Kidney epithelial cell (primary cell): ENCODE measurements around the gene PYGM. TPM values are rescaled to one million over a fixed set of nuclear protein-coding genes. Genes with fewer than 3 reads are reported as not detected.

Experiments used
- DNase-seq: peaks from one replicate; pipeline ENCODE4 v3.0.0-alpha.2; 2010; ENCODE audit warnings: low read depth
- H3K27me3 ChIP-seq: 2 replicates; pipeline ENCODE4 v1.6.0; 2011; ENCODE audit warnings: low read length; ENCODE audit not compliant: control insufficient read depth, insufficient read depth
- H3K36me3 ChIP-seq: 2 replicates; pipeline ENCODE4 v1.5.1; 2011; ENCODE audit warnings: low read length; ENCODE audit not compliant: control insufficient read depth, insufficient read depth
- H3K4me3 ChIP-seq: 2 replicates; pipeline ENCODE4 v1.5.1; 2011; ENCODE audit warnings: low read depth, mild to moderate bottlenecking, control low read depth, low read length
- total RNA-seq: library from RNA; depleted of rRNA; stranded (reverse); fragments of >200 nt; gene quantifications from 2 replicates; pipeline ENCODE4 v1.2.3, GENCODE V29; 2015
- TF ChIP-seq, protein P1 (sequence below): IDR thresholded peaks from 2 replicates; pipeline ENCODE4 v1.5.1; 2011; ENCODE audit warnings: mild to moderate bottlenecking, moderate library complexity, low read length, control low read depth, inconsistent platforms; ENCODE audit not compliant: insufficient read depth, poor library complexity, severe bottlenecking

The PYGM gene
- total RNA-seq, 1 donor from 2014 or later, result 0.17 TPM

DNA sequence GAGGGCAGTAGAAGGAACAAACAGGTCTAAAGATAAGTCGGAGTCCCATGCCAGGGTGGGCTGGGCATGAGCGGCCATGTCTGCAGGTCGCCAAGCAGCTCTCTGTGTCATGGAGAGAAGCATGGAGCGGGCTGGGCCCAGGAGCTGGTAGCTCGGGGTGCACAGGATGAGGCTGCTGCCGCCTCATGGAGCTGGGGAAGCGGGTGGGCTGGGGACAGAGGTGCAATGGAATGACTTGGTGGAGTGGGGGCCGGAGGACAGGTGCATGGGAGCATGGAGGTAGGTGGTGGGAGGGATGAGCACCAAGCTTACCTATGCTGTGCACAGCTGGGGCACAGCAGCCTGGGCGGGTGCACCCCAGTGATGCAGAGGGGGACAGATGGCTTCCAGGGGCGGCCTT lies 40.4 kb downstream of the PYGM start:
- TF ChIP-seq, protein P1, sequence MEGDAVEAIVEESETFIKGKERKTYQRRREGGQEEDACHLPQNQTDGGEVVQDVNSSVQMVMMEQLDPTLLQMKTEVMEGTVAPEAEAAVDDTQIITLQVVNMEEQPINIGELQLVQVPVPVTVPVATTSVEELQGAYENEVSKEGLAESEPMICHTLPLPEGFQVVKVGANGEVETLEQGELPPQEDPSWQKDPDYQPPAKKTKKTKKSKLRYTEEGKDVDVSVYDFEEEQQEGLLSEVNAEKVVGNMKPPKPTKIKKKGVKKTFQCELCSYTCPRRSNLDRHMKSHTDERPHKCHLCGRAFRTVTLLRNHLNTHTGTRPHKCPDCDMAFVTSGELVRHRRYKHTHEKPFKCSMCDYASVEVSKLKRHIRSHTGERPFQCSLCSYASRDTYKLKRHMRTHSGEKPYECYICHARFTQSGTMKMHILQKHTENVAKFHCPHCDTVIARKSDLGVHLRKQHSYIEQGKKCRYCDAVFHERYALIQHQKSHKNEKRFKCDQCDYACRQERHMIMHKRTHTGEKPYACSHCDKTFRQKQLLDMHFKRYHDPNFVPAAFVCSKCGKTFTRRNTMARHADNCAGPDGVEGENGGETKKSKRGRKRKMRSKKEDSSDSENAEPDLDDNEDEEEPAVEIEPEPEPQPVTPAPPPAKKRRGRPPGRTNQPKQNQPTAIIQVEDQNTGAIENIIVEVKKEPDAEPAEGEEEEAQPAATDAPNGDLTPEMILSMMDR, result no peak
- H3K27me3 ChIP-seq, result peaks cover 83% of the 10 kb centered on the region
- no peak for DNase-seq
- H3K36me3 ChIP-seq, result no peaks in the 10 kb centered on the region
- H3K4me3 ChIP-seq, result no peak overlapping the region

DNA sequence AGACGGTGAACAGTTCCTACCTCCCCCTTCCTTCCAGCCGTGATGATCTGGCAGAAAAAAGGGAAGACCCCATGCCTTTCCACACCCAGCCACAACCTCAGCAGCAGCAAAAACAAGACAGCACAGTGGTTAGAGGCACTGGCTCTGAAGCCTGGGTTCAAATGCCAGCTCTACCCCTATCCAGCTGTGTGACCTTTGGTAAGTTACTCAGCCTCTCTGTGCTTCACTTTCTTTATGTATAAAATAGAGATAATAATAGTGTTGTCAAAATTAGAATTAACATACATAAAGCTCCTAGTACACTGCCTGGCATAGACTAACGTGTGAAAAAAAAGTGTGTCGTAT lies 41.0 kb downstream of the PYGM start:
- peaks cover 83% of the 10 kb centered on the region for H3K27me3 ChIP-seq
- no peak overlapping the region for H3K4me3 ChIP-seq
- no peaks in the 10 kb centered on the region for H3K36me3 ChIP-seq
- no peak for DNase-seq
- TF ChIP-seq, protein P1, result no peak

DNA sequence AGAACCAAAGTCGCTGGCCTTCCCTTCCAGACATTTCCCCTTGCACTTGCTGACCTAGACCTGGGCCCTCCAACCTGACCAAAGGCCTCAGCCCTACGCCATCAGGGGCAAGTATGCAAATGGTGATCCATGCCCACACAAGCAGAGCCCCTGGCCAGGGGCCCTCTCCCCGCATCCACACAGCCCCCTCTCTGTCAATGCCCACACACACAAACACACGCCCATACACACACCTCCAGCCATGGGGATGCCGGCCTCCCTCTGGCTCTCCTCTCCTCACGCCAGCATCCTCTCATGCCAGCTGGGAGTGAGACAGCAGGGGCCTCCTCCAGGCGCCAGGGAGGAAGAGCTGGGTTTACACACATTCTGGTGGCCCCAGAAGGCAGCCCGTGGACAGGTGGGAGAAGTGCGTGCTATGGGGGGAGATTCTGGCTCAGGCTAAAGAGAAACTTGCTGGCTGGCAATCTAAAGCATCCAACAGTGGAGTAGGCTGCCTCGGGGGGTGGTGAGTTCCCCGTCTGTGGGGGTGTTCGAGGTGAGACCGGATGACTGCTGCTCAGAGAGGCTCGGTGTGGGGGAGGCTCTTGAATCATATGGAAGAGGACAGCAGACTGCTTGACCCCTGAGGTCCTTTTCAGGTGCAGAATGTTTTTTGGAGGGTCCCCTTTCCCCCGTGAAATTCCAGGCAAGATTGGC lies 41.5 kb downstream of the PYGM start:
- TF ChIP-seq, protein P1, result no peak
- H3K27me3 ChIP-seq, result peaks cover 82% of the 10 kb centered on the region
- H3K36me3 ChIP-seq, result no peaks in the 10 kb centered on the region

DNA sequence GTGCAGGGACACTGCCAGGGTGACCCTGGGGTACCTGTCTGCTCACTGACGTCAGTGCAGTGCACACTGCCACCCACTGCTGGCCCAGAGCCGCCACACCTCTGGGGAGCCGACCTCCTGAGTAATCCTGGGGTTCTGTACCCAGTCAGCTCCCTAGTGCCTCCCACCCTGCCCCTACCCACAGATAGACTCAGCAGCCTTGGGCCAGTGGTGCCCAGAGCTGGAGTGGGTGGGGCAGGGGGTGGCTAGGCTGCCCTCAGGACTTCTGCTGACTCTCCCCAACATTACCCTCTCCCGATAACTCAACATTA lies 42.6 kb downstream of the PYGM start:
- no peak for DNase-seq
- TF ChIP-seq, protein P1, result no peak
- Histone ChIP-seq H3K36me3 (no peaks in the 10 kb centered on the region), H3K27me3 (peaks cover 85% of the 10 kb centered on the region), H3K4me3 (no peak overlapping the region)

More for the DNA sequence above, 41.5 kb downstream of the PYGM start:
- no peak for DNase-seq
- H3K4me3 ChIP-seq, result no peak overlapping the region

DNA sequence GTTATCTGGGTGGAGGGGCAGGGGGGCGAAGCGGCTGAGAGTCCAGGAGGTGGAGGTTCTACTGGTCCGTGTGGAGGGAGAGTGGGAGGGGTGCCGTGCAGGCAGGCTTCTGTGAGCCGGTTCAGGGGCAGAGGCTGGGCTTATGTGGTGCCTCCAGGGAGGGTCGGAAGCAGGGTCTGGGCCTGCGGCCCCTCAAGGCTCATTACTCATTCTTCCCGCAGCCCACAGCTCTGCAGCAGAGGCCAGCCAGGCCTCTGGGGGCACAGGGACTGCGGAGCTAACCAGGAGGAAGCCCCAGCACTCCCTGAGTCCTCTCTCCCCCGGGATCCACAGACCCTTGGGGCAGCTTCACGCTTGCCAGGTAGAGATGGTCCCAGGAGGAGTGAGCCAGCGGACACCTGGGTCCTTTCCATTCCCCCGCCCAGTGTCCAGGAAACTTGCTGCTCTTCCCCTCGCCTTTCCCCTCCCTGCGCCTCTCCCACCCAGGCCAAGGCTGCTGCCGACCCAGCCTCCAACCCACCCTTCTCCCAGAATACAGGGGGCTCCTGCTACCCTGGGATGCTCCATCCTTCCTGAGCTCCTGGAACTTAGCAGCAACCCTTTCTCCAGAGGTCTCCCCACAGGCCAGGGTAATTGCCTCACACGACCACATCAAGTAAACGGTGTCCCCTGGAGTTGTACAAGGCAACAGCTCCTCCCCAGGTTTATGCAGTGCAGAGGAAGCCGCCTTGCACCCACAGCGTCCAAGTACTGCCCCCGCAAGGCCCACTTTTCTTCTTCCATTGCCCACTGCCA lies 43.1 kb downstream of the PYGM start:
- no peak overlapping the region for H3K4me3 ChIP-seq
- DNase-seq, result no peak
- TF ChIP-seq, protein P1, result no peak
- peaks cover 85% of the 10 kb centered on the region for H3K27me3 ChIP-seq
- H3K36me3 ChIP-seq, result no peaks in the 10 kb centered on the region
